Hematopoietic multipotent progenitor cell treated with erythropoietin and hydrocortisone succinate and interleukin-3 and kit ligand, for 4 days (in vitro differentiated cells): ENCODE data around the gene ABHD6.
"Not testable (repeated sequence)": the region's sequence is repeated elsewhere in the genome, so short reads cannot be mapped to it uniquely, and the experiment has no call there.

ENCODE experiments used
- DNase-seq: peaks from one replicate; pipeline ENCODE4 v3.0.0-alpha.2; 2015

ABHD6 gene

DNA sequence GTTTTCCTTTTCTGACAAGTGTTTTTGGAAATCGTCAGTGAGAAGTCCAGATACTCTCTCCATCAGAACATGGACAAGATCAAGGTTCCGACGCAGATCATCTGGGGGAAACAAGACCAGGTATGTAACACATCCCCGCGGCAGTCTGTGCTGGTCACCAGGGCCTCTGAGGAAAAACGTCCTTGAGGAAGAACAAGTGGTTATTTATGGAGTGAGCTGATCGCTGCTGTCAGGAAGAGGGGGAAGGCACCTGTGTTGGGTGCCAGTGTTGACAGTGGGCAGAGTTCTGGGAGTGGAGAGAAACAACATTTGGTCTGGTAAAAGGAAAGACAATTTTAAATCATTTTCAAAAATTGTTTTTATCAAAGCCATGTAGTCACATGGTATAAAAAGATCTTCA is 47.7 kb downstream of the ABHD6 start:
- DNase-seq = no peak

DNA sequence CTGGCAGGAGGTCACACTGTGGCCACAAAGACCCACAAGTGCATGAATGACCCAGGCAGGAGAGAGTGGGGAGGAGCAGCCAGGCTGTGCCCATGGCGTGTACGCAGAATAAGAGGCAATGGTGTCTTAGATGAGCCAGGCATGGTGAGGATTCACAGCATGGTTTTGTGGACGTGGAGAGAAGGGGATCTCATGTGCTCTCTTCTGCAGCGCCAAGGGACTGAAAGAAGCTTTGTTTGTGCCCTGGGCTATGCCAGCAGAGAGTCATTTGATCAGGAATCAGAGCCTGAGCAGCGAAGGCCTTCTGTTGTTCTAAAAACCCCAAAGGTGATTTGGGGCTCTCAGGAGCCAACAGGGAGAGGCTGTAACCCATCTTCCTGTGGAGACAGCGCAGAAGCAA is 49.8 kb downstream of the ABHD6 start:
- DNase-seq = no peak

DNA sequence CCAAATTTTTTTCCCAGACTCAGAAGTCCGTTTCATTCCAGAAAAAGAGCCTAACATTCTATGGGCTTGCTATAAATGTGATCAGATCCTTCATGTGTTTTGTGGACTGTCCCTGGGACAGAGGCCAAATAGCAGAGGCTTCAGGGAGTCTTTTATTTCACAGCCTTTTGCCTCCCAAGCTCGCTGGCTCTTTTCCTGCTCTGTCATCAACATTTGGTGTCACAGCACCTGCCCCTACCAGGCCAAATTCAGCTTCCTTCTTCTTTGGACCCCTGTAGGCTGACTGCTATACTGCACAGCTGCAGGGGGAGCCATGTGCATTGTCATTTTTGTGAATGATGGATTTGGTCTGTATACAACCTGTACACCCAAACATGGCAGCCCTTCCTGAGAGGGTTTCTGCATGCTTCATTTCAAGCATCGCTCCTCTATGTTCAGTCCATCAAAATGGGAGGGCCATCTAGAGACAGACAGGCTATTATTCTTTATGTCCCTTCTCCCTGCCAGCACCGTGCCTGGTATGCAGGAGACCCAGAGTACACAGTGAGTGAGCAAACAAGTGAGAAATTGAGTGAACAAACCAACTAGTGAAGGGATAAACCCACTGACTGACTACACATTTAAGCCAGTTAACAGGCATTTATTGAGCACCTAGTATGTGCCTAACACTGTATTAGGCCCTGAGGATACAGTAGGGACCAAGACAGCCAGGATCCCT is 50.6 kb downstream of the ABHD6 start:
- DNase-seq = peak; percentile 39

DNA sequence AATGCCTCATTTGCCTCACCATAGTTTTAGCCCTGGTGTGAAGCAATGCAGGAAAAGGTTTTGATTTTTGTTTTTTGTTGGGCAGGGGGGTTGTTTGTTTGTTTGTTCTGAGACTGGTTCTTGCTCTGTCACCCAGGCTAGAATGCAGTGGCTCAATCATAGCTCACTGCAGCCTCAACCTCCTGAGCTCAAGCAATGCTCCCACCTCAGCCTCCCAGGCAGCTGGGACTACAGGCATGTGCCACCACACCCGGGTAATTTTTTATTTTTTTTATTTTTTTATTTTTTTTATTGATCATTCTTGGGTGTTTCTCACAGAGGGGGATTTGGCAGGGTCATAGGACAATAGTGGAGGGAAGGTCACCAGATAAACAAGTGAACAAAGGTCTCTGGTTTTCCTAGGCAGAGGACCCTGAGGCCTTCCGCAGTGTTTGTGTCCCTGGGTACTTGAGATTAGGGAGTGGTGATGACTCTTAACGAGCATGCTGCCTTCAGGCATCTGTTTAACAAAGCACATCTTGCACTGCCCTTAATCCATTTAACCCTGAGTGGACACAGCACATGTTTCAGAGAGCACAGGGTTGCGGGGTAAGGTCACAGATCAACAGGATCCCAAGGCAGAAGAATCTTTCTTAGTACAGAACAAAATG is 51.5 kb downstream of the ABHD6 start:
- not testable (repeated sequence) for DNase-seq

DNA sequence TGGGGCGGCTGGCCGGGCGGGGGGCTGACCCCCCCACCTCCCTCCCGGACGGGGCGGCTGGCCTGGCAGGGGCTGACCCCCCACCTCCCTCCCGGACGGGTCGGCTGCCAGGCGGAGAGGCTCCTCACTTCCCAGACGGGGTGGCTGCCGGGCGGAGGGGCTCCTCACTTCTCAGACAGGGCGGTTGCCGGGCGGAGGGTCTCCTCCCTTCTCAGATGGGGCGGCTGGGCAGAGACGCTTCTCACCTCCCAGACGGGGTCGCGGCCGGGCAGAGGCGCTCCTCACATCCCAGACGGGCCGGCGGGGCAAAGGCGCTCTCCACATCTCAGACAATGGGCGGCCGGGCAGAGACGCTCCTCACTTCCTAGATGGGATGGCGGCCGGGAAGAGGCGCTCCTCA is 52.9 kb downstream of the ABHD6 start:
- DNase-seq = not testable (repeated sequence)

DNA sequence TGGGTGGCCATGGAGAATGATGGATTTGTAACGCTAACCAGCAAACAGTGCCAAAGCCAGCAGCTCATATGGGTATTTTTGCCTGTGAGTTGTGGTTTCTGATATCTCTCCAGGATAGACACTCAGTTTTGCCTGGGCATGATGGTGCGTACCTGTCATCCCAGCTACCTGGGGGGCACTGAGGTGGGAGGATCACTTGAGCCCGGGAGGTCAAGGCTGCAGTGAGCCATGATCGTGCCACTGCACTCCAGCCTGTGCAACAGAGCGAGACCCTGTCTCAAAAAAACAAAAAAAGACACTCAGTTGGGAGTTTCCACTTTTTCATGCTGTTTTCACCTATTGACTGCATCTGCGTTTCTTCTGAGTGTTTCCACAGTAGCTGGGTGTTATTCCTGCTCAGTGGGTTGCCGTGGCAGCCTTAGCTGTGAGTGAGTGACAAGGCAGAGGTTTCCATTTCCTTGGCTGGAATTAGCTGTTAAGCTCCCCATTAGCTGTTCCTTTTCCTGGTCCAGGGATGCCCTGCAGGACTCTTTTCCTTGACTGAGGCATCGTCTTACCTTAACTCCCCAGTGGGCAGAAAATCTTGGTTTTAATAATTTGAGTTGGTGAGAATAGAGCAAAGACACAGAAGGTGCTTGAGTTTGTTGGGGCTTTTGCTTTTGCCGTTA is 54.2 kb downstream of the ABHD6 start:
- DNase-seq = no peak

DNA sequence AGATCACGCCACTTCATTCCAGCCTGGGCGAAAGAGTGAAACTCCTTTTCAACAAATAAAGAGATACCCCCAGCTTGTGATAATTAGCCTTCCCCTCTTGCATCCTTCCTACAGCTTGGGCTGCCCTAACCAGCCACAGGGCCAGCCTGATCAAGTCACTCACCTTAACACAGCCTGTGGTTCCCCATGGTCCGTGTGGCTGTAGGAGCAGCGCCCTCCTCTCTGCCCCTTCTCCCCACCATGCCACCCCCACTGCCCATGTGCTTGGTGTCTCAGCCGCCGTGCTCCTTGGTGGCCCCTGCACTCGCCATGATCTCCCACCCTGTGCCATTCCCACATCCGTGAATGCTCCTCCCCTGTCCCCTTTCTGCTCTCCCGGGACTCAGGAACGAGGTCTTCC is 55.3 kb downstream of the ABHD6 start:
- no peak for DNase-seq

DNA sequence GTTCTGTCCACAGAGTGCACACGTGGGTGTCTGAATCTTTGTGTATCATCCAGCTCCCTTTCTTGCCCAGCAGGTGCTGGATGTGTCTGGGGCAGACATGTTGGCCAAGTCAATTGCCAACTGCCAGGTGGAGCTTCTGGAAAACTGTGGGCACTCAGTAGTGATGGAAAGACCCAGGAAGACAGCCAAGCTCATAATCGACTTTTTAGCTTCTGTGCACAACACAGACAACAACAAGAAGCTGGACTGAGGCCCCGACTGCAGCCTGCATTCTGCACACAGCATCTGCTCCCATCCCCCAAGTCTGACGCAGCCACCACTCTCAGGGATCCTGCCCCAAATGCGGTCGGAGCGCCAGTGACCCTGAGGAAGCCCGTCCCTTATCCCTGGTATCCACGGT is 55.9 kb downstream of the ABHD6 start:
- DNase-seq = no peak

DNA sequence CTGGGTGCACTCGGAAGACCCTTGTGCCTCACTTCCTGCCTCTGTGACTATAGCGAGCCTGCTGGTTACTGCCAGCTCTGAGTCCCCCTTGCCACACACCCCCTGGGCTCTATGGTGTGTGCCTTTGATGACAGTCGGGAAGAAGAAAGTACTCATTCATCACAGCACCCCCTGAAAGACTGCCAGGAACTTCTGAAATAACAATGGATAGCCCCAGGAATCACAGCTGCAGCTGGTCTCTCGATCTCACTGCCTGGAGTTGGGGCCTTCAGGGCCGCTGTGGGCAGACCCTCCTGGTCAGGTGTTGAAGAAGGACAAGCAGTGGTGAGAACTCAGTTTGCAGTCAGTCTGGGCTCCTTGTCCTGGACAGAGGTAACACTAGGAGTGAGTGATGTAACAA is 58.7 kb downstream of the ABHD6 start:
- DNase-seq = no peak

DNA sequence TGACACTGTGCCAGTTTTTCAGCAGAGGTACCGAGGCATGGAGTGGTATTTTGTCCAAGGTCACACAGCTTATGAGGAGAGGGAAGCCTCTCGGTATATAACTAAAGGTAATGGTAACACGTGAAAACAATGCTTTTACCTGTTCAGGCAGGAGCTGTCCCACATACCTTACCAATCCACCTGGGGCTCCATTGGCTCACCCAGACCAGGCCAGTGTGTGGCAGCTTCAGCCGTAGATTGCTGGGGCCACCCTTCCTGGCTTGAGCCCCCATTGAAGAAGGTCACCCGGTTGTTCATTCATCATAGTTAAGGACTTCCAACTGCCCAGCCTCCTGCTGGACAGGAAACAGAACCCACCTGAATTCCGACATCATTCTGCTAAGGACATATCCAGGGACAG is 59.3 kb downstream of the ABHD6 start:
- no peak for DNase-seq

DNA sequence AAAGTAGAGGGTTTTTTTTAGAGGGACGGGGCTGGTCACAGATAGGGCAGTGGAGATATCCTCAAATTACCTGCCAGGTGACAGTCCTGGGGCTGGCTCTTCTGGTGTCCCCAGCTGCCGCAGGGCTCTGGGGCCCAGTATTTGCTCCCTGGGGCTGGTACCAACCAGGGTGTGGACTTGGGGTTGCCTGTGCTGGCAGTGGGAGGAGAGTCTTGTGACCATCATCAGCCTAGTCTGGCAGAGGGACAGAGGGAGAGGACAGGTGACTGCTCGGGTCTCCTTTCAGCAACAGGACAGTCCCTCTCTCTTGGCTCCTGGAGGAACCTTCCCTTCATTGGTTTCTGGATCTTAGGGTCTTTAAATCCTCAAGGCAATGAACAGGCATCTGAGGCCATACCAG is 60.6 kb downstream of the ABHD6 start:
- no peak for DNase-seq

DNA sequence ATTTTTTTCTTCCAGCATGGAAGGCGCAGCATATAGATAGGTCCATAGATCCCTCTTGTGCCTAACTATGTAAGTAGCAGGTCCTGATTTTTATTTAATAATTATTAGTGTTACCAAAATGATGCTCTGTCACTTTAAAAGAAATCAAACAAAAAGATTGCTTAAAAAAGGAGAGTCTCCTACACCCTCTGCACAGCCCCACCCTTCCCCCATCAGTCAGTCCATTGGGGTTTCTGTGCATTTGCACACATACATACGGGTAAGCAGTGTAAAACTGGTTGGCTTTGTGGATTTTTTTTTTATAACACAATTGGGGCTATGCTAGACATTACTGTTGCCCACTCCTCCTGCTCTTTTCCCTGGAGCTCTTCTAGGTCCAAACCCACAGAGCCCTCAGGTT is 61.5 kb downstream of the ABHD6 start:
- no peak for DNase-seq

DNA sequence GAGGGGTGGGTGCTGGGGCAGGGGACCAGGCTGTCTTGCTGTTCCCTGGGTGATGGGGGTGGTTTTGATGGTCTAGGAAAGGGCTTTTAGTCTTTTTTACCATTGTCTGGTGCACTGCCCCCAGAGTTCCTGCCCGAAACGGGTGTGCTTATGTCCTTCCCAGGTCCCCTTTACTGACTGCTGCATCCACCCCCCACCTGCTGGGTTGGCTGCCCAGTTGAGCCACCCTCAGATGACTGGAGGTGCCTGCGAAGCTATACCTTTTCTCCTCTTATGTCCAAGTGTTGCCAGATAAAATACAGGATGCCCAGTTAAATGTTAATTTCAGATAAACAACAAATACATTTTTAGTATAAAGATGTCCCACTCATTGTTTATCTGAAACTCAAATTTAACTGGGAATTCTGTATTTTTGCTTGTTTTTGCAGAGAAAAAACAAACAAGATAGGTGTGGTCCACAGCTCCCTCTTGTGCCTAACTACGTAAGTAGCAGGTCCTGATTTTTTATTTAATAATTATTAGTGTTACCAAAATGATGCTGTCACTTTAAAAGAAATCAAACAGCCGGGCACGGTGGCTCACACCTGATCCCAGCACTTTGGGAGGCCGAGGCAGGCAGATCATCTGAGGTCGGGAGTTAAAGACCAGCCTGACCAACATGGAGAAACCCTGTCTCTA is 62.4 kb downstream of the ABHD6 start:
- peak; percentile 56 for DNase-seq

DNA sequence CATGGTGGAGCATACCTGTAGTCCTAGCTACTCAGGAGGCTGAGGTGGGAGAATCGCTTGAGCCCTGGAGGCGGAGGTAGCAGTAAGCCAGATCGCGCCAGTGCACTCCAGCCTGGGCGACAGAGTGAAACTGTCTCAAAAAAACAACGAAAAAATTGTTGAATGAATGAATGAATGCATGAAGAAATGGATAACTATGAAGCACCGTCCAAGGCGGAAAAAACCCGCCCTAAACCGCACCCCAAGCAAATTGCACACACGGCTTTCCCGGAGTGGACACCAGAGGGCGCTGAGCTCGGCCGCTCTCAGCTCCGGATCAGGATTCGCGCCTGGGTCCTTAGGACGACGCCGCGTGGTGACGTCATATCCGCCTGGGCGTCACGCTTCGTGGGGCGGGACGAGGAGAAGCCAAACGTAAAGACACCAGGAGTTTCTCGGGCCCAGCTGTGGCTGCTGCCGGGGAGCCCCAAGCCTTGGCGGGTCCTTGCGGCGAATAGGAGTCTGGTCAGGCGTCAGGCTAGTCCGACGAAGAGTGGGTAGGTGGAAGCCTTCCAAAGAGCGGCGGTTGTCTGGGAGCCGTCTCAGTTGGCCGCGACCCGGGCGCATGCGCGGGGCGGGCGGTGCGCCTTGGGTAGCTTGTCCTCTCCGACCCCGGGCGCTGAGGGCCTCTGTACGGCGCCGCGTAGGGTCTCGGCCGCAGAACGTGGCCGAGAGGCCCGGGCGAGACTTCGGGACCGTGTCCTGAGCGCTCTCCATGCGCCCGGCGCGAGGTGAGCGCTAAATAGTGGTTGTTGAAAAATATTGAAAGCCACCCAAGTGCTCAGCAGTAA is 68.5 kb downstream of the ABHD6 start, which contains the start of the genes HTD2 and RPP14:
Gene HTD2, plus strand, starts transcription at position 639 of the 830 bp plus-strand sequence. CDS start 11,094 bp downstream, outside the sequence.
Gene RPP14, plus strand, starts transcription at position 364 of the 830 bp plus-strand sequence. CDS start 4,085 bp downstream, outside the sequence.
- DNase-seq = peak; percentile 99

DNA sequence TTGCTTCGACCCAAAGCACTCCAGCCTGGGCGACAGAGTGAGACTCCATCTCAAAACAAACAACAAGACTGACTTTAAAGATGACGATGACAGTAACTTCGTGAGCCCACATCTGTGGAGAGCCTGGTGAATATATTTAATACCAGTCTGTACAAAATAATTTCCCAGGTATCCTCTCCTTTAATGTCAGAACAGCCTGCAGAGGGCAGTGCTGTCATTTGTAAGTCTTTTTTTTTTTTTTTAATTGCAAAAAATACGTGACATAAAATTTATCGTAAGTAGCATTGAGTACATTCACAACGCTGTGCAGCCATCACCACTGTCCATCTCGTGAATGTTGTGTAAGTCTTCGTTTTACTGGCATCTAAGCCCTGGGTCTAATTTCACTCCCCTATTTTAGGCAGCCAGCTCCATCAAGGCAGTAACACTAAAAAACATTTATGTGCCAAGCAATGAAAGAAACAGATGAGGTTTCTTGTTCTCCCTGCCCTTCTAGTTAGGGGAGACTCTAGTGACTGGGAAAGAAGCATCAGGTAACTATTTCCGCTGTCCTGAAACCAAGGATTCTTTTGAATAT is 70.1 kb downstream of the ABHD6 start:
- DNase-seq = peak; percentile 89

DNA sequence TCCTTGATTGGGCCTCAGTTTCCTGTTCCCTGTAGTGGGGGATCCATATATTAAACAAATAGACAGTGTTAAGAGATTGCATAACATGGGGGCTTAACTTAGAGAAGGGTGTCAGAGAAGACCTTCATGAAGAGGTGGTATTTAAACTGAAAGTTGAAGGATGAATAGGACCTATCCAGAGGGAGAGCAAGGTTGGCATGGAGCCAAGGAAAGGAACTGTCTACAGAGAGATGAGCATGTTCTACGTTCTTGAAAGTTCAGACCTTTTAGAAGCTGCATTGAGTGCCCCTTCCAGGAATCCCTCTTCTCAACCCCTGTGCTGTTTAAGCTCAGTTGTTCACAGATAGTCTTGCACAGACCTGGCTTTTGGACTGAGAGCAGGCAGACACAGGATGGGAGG is 71.1 kb downstream of the ABHD6 start:
- no peak for DNase-seq

DNA sequence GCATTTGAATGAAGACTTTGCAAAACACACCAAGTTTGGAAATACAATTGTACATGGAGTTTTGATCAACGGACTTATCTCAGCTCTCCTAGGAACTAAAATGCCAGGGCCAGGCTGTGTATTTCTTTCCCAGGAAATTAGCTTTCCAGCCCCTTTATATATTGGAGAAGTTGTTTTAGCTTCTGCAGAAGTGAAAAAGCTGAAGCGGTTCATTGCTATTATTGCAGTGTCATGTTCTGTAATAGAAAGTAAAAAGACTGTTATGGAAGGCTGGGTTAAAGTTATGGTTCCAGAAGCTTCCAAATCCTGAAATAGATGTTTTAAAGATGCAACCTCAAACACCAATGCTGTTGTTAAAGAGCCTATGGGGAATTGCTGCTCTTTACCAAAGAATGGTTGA is 80.2 kb downstream of the ABHD6 start:
- no peak for DNase-seq

DNA sequence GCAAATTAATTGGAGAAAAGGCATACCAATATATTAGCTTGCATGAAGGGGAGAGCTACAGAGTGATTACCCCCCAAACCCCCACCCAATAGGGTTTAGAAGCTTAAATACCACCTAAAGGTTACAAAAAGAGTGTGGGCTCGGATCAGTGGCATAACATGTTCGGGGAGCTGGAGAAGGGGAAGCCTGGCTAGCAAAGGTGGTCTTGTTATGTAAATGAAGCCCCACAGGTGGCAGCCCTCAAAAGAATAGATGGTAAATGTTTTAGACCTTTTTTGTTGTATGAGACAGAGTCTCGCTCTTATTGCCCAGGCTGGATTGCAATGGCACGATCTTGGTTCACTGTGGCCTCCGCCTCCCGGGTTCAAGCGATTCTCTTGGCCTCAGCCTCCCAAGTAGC is 84.2 kb downstream of the ABHD6 start:
- no peak for DNase-seq

DNA sequence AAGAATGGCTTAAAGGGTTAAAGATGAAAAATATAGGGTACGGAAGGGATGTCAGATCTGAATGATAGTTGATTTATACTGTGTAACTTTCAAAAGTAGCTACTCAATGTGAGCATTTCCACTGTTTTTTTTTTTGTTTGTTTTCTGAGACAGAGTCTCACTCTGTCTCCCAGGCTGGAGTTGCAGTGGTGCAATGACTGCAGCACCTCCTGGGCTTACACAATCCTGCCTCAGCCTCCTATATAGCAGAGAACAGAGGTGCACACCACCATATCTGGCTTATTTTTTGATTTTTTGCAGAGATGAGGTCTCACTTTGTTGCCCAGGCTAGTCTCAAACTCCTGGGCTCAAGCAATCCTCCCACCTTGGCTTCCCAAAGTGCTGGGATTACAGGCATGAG is 85.2 kb downstream of the ABHD6 start:
- DNase-seq = no peak

DNA sequence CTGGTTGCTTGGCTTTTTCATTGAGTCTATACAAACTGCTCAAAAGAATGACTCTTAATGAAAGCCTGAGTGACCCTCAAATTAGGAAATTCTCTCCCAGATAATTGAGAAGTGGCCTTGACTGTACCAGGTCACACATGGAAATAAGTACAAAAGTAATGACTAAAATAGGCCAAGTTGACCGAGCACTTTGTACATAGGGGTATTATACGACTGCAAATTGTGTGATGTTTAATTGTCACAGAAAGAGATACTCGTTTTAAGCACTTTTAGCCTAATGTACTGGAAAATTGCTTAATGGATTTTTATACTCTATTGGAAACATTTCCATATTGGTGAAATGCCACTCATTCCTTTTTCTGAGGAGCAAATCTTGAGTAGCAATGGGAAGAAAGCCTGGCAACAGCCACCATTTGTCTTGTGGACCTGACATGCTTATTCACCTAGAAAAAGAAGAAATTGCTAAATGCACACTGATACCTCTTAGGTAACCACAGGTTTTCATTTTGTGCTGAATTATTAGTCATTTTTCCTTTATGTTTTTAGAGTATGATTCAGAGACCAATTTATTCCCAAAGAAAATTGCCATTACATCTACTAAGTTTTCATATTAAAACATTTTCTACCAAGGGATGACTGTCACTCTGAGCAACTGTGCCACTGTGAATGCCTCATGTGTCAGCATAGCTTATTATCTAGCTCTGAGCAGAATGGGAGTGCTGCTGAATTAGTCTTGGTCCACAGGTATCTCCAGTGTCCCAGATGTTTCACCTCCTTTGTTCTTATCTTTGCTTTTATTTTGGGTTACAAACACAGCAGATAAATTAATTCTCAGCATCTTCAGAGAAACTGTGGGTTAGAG is 86.2 kb downstream of the ABHD6 start:
- peak; percentile 25 for DNase-seq
